GM10266 (cell line): ENCODE measurements around the gene SRSF7.

Experiments
- DNase-seq: peaks from one replicate; pipeline ENCODE4 v3.0.0; 2012; ENCODE audit errors: extremely low spot score
- CTCF ChIP-seq: IDR thresholded peaks from 2 replicates; pipeline ENCODE4 v1.5.1; 2012; ENCODE audit warnings: mild to moderate bottlenecking, low read depth; ENCODE audit not compliant: control insufficient read depth, insufficient read depth; ENCODE audit errors: missing control alignments

Gene SRSF7

GRCh38 chr2:38791744-38792143 is 40.6 kb upstream of the SRSF7 start:
- TF ChIP-seq CTCF, result no peak
- DNase-seq, result no peak

- DNase-seq, result no peak
Observed at GRCh38 chr2:38789691-38790090, 38.5 kb upstream of the SRSF7 start.

GRCh38 chr2:38788306-38788705 is 37.1 kb upstream of the SRSF7 start:
- no peak for TF ChIP-seq CTCF
- no peak for DNase-seq

More at GRCh38 chr2:38789691-38790090, 38.5 kb upstream of the SRSF7 start:
- no peak for TF ChIP-seq CTCF

GRCh38 chr2:38783586-38783985 is 32.4 kb upstream of the SRSF7 start:
- no peak for DNase-seq
- no peak for TF ChIP-seq CTCF

GRCh38 chr2:38778687-38779082 is 27.5 kb upstream of the SRSF7 start:
- no peak for DNase-seq
- TF ChIP-seq CTCF, result no peak

- TF ChIP-seq CTCF, result no peak
- no peak for DNase-seq
Observed at GRCh38 chr2:38776531-38776930, 25.4 kb upstream of the SRSF7 start.

GRCh38 chr2:38775921-38776225 is 24.7 kb upstream of the SRSF7 start:
- no peak for TF ChIP-seq CTCF

More at GRCh38 chr2:38775921-38776225, 24.7 kb upstream of the SRSF7 start:
- DNase-seq, result no peak
